ENCODE results near the gene R3HDM1.

R3HDM1 gene

DNA sequence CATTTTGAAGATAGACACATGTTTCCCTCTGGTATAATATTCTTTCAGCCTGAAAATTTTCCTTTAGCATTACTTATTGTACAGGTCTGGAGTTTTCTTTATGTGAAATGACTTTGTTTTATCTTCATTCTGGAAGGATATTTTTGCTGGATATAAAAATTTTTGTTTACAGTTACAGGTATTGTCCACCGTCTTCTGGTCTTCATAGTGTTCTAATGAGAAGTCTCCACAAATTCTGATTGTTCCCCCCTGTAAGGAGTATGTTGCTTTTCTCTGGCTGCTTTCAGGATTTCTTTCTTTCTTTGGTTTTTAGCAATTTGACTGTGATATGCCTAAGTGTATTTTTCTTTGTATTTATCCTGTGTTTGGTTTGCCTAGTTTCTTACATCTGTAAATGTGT is 225.4 kb downstream of the R3HDM1 start:
- no peak for DNase-seq (ENCODE audit: extremely low read depth, low read depth)
- TF ChIP-seq, protein P1, sequence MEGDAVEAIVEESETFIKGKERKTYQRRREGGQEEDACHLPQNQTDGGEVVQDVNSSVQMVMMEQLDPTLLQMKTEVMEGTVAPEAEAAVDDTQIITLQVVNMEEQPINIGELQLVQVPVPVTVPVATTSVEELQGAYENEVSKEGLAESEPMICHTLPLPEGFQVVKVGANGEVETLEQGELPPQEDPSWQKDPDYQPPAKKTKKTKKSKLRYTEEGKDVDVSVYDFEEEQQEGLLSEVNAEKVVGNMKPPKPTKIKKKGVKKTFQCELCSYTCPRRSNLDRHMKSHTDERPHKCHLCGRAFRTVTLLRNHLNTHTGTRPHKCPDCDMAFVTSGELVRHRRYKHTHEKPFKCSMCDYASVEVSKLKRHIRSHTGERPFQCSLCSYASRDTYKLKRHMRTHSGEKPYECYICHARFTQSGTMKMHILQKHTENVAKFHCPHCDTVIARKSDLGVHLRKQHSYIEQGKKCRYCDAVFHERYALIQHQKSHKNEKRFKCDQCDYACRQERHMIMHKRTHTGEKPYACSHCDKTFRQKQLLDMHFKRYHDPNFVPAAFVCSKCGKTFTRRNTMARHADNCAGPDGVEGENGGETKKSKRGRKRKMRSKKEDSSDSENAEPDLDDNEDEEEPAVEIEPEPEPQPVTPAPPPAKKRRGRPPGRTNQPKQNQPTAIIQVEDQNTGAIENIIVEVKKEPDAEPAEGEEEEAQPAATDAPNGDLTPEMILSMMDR (IDR thresholded peaks at IDR 0.05; ENCODE audit: low read depth, low read length), result no peak

DNA sequence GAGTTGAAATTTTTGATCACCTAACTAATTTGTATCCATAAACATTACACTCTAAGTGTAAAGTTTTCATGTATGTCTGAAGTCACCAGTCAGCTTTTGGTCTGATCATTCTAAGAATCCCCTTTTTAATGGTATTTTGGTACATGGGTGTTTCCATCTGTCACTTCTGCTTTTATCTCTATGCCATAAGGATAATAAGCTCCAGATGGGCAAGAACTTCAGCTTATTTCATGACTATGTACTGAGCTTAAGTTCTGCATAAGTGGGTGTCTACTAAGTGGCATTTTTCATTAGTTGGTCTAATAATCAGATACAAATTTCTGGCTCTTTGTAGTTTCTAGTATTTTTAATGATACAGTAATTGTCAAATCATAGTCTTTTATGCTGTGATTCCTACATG is 230.7 kb downstream of the R3HDM1 start:
- DNase-seq (ENCODE audit: extremely low read depth, low read depth), result no peak
- TF ChIP-seq, protein P1 (IDR thresholded peaks at IDR 0.05; ENCODE audit: low read depth, low read length), result no peak

DNA sequence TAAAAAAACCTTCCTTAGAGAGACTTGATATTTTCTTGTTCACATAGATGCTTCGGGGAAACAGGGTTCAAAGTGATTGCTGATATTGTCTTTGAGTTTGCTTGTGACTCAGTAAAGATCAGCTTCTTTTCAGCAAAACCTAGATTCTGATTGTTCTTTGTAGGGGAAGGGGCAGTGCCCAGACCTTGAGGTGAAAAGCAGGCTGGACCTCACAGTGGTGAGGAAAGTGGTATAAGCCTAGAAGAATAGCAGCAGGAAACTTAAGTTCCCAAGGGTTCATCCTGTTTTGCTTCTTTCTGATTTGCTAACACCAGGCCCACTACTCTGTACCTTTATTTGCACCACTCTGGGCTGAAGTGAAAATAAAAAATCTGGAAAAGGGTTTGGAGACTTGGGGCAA is 231.2 kb downstream of the R3HDM1 start:
- DNase-seq (ENCODE audit: extremely low read depth, low read depth), result no peak
- TF ChIP-seq, protein P1 (IDR thresholded peaks at IDR 0.05; ENCODE audit: low read depth, low read length), result no peak

DNA sequence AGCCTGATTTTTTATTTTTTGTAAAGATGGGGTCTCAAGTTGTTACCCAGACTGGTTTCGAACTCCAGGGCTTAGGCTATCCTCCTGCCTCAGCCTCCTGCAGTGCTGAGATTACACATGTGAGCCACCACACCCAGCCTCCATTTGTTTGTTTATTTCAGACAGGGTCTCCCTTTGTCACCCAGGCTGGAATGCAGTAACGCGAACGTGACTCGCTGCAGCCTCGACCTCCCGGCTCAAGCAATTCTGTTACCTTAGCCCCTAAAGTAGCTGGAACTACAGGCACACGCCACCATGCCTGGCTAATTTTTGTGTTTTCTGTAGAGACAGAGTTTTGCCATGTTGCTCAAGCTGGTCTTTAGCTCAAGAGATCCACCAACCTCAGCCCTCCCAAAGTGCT is 237.6 kb downstream of the R3HDM1 start:
- TF ChIP-seq, protein P1 (IDR thresholded peaks at IDR 0.05; ENCODE audit: low read depth, low read length), result no peak
- DNase-seq (ENCODE audit: extremely low read depth, low read depth), result no peak

DNA sequence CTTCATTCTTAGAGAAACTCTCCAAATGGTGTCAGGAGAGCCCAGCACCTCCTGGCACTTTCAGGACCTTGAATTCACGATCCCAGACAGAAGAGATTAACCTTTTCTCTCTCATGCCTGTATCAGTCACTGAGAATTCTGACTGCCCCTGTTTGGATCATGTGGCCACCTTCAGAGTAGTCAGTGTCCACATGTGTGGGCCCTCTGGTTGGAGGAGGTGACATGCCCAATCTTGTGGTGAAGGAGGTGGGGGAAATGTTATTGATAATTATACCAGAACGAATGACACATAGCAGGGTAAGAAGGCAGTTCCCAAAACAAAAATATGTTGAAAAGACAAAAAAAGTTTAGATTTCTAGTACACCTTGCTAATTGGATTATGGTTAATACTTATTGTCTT is 242.0 kb downstream of the R3HDM1 start:
- DNase-seq (ENCODE audit: extremely low read depth, low read depth), result no peak
- TF ChIP-seq, protein P1 (IDR thresholded peaks at IDR 0.05; ENCODE audit: low read depth, low read length), result no peak

DNA sequence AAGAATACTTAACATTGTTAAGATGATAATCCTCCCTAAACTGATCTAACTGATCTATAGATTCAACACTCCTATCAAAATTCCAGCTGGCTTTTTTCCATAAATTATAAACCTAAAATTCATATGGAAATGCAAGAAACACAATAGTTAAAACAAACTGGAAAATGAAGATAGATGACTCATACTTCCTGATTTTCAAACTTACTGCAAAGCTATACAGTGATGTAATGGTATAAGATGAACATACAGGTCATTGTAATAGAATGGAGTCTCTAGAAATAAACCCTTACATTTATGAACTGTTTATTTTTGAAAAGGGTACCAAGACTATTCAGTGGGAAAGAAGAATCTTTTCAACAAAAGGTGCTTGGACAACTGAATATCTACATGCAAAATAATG is 242.6 kb downstream of the R3HDM1 start:
- no peak for DNase-seq (ENCODE audit: extremely low read depth, low read depth)
- TF ChIP-seq, protein P1 (IDR thresholded peaks at IDR 0.05; ENCODE audit: low read depth, low read length), result no peak

Measured in AG09319 (cell line).